Keratinocyte (primary cell): ENCODE data around the gene EXOC8.

Source experiments
- EZH2 ChIP-seq: IDR thresholded peaks from one replicate; pipeline ENCODE4 v1.6.1; 2012; ENCODE audit warnings: inconsistent platforms, mild to moderate bottlenecking, low read length, moderate library complexity
- TF ChIP-seq, protein P1 (sequence below), 3 experiments: IDR thresholded peaks in 1 of 3; conservative IDR thresholded peaks in 1 of 3; optimal IDR thresholded peaks in 1 of 3; 2 replicates in 2 of 3; 3 replicates in 1 of 3; pipeline versions ENCODE3 to v1.5.1; 2011; ENCODE audit warnings: low read length in 3 of 3, mild to moderate bottlenecking in 3 of 3, moderate library complexity in 2 of 3, control low read depth in 1 of 3, inconsistent platforms in 1 of 3; ENCODE audit not compliant: insufficient read depth in 2 of 3; ENCODE audit errors: extremely low read depth in 1 of 3

GRCh38 chr1:231381729-231382128 is 44.1 kb upstream of the EXOC8 start:
- TF ChIP-seq, protein P1, sequence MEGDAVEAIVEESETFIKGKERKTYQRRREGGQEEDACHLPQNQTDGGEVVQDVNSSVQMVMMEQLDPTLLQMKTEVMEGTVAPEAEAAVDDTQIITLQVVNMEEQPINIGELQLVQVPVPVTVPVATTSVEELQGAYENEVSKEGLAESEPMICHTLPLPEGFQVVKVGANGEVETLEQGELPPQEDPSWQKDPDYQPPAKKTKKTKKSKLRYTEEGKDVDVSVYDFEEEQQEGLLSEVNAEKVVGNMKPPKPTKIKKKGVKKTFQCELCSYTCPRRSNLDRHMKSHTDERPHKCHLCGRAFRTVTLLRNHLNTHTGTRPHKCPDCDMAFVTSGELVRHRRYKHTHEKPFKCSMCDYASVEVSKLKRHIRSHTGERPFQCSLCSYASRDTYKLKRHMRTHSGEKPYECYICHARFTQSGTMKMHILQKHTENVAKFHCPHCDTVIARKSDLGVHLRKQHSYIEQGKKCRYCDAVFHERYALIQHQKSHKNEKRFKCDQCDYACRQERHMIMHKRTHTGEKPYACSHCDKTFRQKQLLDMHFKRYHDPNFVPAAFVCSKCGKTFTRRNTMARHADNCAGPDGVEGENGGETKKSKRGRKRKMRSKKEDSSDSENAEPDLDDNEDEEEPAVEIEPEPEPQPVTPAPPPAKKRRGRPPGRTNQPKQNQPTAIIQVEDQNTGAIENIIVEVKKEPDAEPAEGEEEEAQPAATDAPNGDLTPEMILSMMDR (optimal IDR thresholded peaks at IDR 0.05 in 1 of 3, IDR thresholded peaks at IDR 0.05 in 1 of 3, conservative IDR thresholded peaks at IDR 0.05 in 1 of 3; ENCODE audit: extremely low read depth in 1 of 3, insufficient read depth in 2 of 3, low read length in 3 of 3) = no peak
- TF ChIP-seq EZH2 = no peak
